8988T (cell line): ENCODE data around the gene IFNL3.
"Not testable (repeated sequence)": the region's sequence is repeated elsewhere in the genome, so short reads cannot be mapped to it uniquely, and the experiment has no call there.

Experiments used
- DNase-seq: peaks from one replicate; pipeline ENCODE4 v3.0.0; 2011

Gene IFNL3

GRCh38 chr19:39252458-39252857 lies 7.7 kb upstream of the IFNL3 start:
- DNase-seq: no peak

GRCh38 chr19:39251846-39252245 lies 7.0 kb upstream of the IFNL3 start:
- no peak for DNase-seq

- no peak for DNase-seq
Observed at GRCh38 chr19:39251081-39251480, 6.3 kb upstream of the IFNL3 start.

GRCh38 chr19:39248806-39249205 lies 4.0 kb upstream of the IFNL3 start, which contains the start of gene IFNL4:
TSS of gene IFNL4 (minus strand) at chr19:39248856.
- DNase-seq: peak; percentile 37

GRCh38 chr19:39247701-39248664 lies 3.2 kb upstream of the IFNL3 start:
- peak; percentile 33 for DNase-seq

GRCh38 chr19:39246951-39247669 lies 2.3 kb upstream of the IFNL3 start:
- no peak for DNase-seq

- not testable (repeated sequence) for DNase-seq
Observed at GRCh38 chr19:39245166-39245565, 360 bp upstream of the IFNL3 start.

- not testable (repeated sequence) for DNase-seq
Observed at GRCh38 chr19:39243741-39244140, 1.1 kb downstream of the IFNL3 start.

- DNase-seq: no peak
Observed at GRCh38 chr19:39240421-39240820, 4.4 kb downstream of the IFNL3 start.

GRCh38 chr19:39238944-39239343 lies 5.9 kb downstream of the IFNL3 start:
- DNase-seq: no peak

GRCh38 chr19:39238209-39238608 lies 6.6 kb downstream of the IFNL3 start:
- no peak for DNase-seq

- peak; percentile 63 for DNase-seq
Observed at GRCh38 chr19:39237200-39238184, 7.3 kb downstream of the IFNL3 start.

GRCh38 chr19:39236527-39236926 lies 8.3 kb downstream of the IFNL3 start:
- DNase-seq: no peak

- no peak for DNase-seq
Observed at GRCh38 chr19:39232708-39233107, 12.1 kb downstream of the IFNL3 start.

GRCh38 chr19:39230096-39230764 lies 14.6 kb downstream of the IFNL3 start:
- no peak for DNase-seq

GRCh38 chr19:39224910-39225309 lies 19.9 kb downstream of the IFNL3 start:
- peak; percentile 38 for DNase-seq

- peak; percentile 73 for DNase-seq
Observed at GRCh38 chr19:39223703-39224279, 21.0 kb downstream of the IFNL3 start.

GRCh38 chr19:39219108-39219507 lies 25.7 kb downstream of the IFNL3 start:
- peak; percentile 51 for DNase-seq

- peak; percentile 40 for DNase-seq
Observed at GRCh38 chr19:39218230-39219007, 26.4 kb downstream of the IFNL3 start.

- no peak for DNase-seq
Observed at GRCh38 chr19:39217094-39217493, 27.7 kb downstream of the IFNL3 start.

GRCh38 chr19:39215323-39215722 lies 29.5 kb downstream of the IFNL3 start:
- not testable (repeated sequence) for DNase-seq
